ENCODE results near the gene FADS1. TPM values are rescaled to one million over a fixed set of nuclear protein-coding genes. Genes with fewer than 3 reads are reported as not detected.

FADS1 gene
- total and polyA plus RNA-seq, 2 donors (not counting 1 experiment from before 2014, with no cell fraction given), result 173 to 208 TPM

DNA sequence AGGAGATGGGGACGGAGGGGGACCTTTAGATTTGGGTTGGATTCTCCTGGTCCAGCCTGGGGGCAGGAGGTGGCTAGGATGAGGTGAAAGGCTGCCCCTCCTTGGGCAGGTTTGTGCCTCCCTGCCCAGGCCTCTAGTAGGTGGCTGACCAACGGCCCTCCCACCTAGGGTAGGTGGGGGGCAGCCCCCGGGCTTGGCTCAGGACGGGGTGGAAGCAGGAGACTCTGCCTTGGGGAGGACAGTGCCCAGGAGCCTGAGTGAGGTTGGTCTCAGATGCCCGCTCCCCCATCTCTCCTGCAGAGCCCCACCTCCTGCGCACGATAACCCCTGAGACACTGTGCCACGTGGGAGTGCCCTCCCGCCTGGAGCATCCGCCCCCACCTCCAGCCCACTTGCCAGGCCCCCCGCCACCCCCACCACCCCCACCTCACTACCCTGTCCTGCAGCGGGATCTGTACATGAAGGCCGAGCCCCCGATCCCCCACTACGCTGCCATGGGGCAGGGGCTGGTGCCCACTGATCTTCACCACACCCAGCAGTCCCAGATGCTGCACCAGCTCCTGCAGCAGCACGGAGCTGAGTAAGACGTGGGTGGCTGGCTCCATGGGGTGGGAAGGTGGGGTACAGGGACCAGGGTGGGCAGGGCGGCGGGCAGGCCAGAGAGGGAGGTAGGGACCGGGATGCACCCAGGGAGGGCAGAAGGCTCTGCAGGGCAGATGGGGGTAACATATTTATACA, 46.7 kb downstream of the FADS1 start:
- Histone ChIP-seq H3K4me3 (replicated peaks in 1 of 4; ENCODE audit: control extremely low read depth in 1 of 4, insufficient read depth in 1 of 4, low read depth in 3 of 4, low read length in 4 of 4) (no peak overlapping the region), H2AFZ (ENCODE audit: low read length) (no peak overlapping the region), H3K27me3 (ENCODE audit: control insufficient read depth, insufficient read depth, low read length) (no peaks in the 10 kb centered on the region), H3K9ac (ENCODE audit: insufficient read depth, low read length) (no peak overlapping the region), H3K79me2 (ENCODE audit: control insufficient read depth, insufficient read depth, low read length) (no peaks in the 10 kb centered on the region), H3K9me3 (ENCODE audit: control insufficient read depth, insufficient read depth, low read depth, low read length) (no peaks in the 10 kb centered on the region), H3K36me3 (ENCODE audit: control insufficient read depth, insufficient read depth, low read length) (no peaks in the 10 kb centered on the region), H3K27ac (ENCODE audit: insufficient read depth, low read length) (no peak overlapping the region), H3K4me1 (ENCODE audit: control insufficient read depth, extremely low read depth, insufficient read depth, low read length) (no peaks in the 10 kb centered on the region), H4K20me1 (ENCODE audit: control insufficient read depth, extremely low read depth, insufficient read depth, low read length) (no peaks in the 10 kb centered on the region), H3K4me2 (ENCODE audit: extremely low read depth, insufficient read depth, low read length) (no peak overlapping the region)
- TF ChIP-seq, protein P1, sequence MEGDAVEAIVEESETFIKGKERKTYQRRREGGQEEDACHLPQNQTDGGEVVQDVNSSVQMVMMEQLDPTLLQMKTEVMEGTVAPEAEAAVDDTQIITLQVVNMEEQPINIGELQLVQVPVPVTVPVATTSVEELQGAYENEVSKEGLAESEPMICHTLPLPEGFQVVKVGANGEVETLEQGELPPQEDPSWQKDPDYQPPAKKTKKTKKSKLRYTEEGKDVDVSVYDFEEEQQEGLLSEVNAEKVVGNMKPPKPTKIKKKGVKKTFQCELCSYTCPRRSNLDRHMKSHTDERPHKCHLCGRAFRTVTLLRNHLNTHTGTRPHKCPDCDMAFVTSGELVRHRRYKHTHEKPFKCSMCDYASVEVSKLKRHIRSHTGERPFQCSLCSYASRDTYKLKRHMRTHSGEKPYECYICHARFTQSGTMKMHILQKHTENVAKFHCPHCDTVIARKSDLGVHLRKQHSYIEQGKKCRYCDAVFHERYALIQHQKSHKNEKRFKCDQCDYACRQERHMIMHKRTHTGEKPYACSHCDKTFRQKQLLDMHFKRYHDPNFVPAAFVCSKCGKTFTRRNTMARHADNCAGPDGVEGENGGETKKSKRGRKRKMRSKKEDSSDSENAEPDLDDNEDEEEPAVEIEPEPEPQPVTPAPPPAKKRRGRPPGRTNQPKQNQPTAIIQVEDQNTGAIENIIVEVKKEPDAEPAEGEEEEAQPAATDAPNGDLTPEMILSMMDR (conservative IDR thresholded peaks at IDR 0.05 in 1 of 2, IDR thresholded peaks at IDR 0.05 in 1 of 2; ENCODE audit: low read depth in 1 of 2, low read length in 2 of 2), result no peak
- no peak for TF ChIP-seq EZH2 (IDR thresholded peaks at IDR 0.05; ENCODE audit: low read length, missing control alignments)
- DNase-seq (ENCODE audit: low read depth in 2 of 2), result no peak

DNA sequence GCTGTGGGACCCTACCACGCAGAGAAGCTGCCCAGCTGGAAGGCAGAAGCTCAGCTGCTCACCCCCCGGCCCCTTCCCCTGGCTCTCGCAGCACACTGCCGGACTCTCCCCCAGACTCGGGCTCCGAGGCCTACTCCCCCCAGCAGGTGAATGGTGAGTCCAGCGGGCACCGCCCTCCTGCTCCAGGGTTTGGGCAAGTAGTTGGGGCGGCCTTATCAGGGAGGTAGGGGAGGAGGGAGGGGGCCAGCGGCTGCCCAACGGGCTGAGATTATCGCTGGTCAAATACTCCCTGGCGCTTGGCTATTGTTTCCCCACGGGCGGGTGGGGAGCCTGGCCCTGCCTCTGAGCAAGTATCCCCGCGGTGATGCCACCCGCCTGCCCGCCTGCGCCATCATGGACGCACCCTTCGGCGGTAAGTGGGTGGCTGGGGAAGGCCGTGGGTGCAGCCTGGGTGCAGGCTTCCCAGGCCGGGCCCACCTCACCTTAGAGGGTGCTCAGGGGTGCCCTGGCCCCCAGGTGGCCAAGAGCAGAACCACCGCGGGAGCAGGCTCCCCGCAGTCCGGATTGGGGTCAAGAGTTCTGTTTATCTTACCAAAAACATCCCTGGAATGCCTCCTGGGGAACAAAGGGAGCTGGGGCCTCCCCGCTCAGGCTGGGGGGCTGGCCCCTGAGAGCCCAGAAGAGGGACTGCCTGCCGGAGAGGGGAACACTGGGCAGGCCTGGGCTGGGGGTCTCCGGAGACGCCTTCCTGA, 47.5 kb downstream of the FADS1 start:
- no peak overlapping the region for H3K9ac ChIP-seq (ENCODE audit: insufficient read depth, low read length)
- H3K4me1 ChIP-seq (ENCODE audit: control insufficient read depth, extremely low read depth, insufficient read depth, low read length), result no peaks in the 10 kb centered on the region
- TF ChIP-seq EZH2 (IDR thresholded peaks at IDR 0.05; ENCODE audit: low read length, missing control alignments), result no peak
- TF ChIP-seq, protein P1 (conservative IDR thresholded peaks at IDR 0.05 in 1 of 2, IDR thresholded peaks at IDR 0.05 in 1 of 2; ENCODE audit: low read depth in 1 of 2, low read length in 2 of 2), result peak; percentile 9 to 38
- H3K4me2 ChIP-seq (ENCODE audit: extremely low read depth, insufficient read depth, low read length), result no peak overlapping the region
- no peak overlapping the region for H2AFZ ChIP-seq (ENCODE audit: low read length)
- H4K20me1 ChIP-seq (ENCODE audit: control insufficient read depth, extremely low read depth, insufficient read depth, low read length), result no peaks in the 10 kb centered on the region
- H3K27me3 ChIP-seq (ENCODE audit: control insufficient read depth, insufficient read depth, low read length), result no peaks in the 10 kb centered on the region
- DNase-seq (ENCODE audit: low read depth in 2 of 2), result peak; percentile 24 to 50
- H3K27ac ChIP-seq (ENCODE audit: insufficient read depth, low read length), result no peak overlapping the region
- no peak overlapping the region for H3K4me3 ChIP-seq (replicated peaks in 1 of 4; ENCODE audit: control extremely low read depth in 1 of 4, insufficient read depth in 1 of 4, low read depth in 3 of 4, low read length in 4 of 4)
- no peaks in the 10 kb centered on the region for H3K79me2 ChIP-seq (ENCODE audit: control insufficient read depth, insufficient read depth, low read length)
- H3K9me3 ChIP-seq (ENCODE audit: control insufficient read depth, insufficient read depth, low read depth, low read length), result no peaks in the 10 kb centered on the region
- H3K36me3 ChIP-seq (ENCODE audit: control insufficient read depth, insufficient read depth, low read length), result no peaks in the 10 kb centered on the region

DNA sequence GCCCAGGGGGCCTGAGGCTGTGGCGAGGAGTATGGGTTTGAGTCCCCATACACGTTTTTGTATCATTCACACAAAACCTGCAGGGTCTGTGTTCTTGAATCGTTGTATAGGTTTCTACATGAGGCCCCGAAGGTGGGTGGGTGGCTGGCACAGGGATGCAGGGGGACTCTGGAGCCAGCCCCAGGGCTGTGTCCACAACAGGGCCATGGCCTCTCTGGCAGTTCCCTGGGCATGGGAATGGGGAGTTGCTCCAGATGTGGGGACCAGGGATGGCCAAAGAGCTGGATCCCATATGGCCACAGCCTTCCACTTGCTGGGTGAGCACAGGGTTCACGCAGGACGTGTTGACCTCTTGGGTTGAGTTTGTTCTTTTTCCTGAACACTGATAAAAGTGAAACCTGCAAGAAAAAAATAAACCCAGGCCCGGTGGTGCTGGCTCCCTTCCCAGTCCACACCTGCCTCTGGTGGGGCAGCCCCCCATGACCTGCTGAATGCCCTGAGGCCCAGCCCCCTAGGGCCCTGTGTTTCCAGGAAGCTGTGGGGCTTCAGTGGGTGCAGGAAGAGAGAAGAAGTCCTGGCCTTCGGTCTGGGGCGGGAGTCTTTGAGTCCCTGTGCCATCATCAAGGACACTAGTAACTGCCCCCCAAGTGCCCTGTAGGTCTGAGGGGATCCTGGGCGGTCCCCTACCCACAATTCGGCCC, 48.3 kb downstream of the FADS1 start:
- Histone ChIP-seq H3K27ac (ENCODE audit: insufficient read depth, low read length) (no peak overlapping the region), H3K9me3 (ENCODE audit: control insufficient read depth, insufficient read depth, low read depth, low read length) (no peaks in the 10 kb centered on the region), H3K9ac (ENCODE audit: insufficient read depth, low read length) (no peak overlapping the region), H3K4me3 (replicated peaks in 1 of 4; ENCODE audit: control extremely low read depth in 1 of 4, insufficient read depth in 1 of 4, low read depth in 3 of 4, low read length in 4 of 4) (no peak overlapping the region), H3K4me1 (ENCODE audit: control insufficient read depth, extremely low read depth, insufficient read depth, low read length) (no peaks in the 10 kb centered on the region), H3K79me2 (ENCODE audit: control insufficient read depth, insufficient read depth, low read length) (no peaks in the 10 kb centered on the region), H3K4me2 (ENCODE audit: extremely low read depth, insufficient read depth, low read length) (no peak overlapping the region), H3K36me3 (ENCODE audit: control insufficient read depth, insufficient read depth, low read length) (no peaks in the 10 kb centered on the region), H3K27me3 (ENCODE audit: control insufficient read depth, insufficient read depth, low read length) (no peaks in the 10 kb centered on the region), H4K20me1 (ENCODE audit: control insufficient read depth, extremely low read depth, insufficient read depth, low read length) (no peaks in the 10 kb centered on the region), H2AFZ (ENCODE audit: low read length) (no peak overlapping the region)
- TF ChIP-seq, protein P1 (conservative IDR thresholded peaks at IDR 0.05 in 1 of 2, IDR thresholded peaks at IDR 0.05 in 1 of 2; ENCODE audit: low read depth in 1 of 2, low read length in 2 of 2), result no peak
- TF ChIP-seq EZH2 (IDR thresholded peaks at IDR 0.05; ENCODE audit: low read length, missing control alignments), result no peak
- no peak for DNase-seq (ENCODE audit: low read depth in 2 of 2)
